ENCODE data around the gene FBH1. TPM values are rescaled to one million over a fixed set of nuclear protein-coding genes. Genes with fewer than 3 reads are reported as not detected.
"Not testable (repeated sequence)": the region's sequence is repeated elsewhere in the genome, so short reads cannot be mapped to it uniquely, and the experiment has no call there.

FBH1 gene
- total and polyA plus RNA-seq, 4 donors = 39.4 to 93.2 (median 63.8) TPM

DNA sequence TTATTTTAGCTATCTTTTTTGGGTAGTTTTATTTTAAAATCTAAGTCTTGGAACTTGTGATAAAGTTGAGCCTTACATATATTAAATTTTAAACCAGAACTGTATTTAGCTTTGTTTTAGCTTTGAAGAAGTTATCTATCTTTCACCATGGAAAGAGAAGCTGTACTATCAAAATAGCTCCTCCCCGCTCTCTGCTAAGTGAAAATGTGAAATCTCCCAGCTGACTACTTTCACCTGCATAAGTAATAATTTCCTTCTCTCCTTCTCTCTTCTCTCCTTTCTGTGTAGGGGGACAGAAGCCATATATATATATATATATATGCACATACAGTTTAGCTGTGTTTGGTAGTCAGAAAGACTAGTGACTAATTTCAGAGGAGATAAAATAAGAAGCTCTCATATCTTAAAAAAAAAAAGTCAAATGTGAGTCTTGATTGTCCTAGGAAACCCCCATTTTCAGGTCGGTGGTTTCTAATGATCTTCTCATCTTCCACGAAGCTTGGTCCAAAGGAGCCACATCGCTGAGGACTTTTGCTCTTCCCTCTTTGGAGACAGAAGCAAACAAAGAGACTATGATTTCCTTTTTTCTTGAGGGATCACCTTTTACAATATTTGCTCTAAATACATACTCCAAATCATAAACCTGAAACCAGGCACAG, 46.2 kb upstream of the FBH1 start:
- DNase-seq (no peak), ATAC-seq (ENCODE audit: insufficient read depth, low FRiP score) (no peak)
- Histone ChIP-seq H3K9me3 (ENCODE audit: control insufficient read depth in 4 of 4, insufficient read depth in 3 of 4, low read length in 3 of 4) (no peaks in the 10 kb centered on the region), H3K4me3 (no peak overlapping the region), H3K27me3 (ENCODE audit: control insufficient read depth in 3 of 3, insufficient read depth in 3 of 3, low read length in 2 of 3) (no peaks in the 10 kb centered on the region), H3K4me1 (ENCODE audit: control insufficient read depth in 5 of 5, insufficient read depth in 5 of 5, low read length in 5 of 5) (peaks cover 0 to 10% (median 0%) of the 10 kb centered on the region in 5 donors), H3K36me3 (ENCODE audit: control insufficient read depth in 4 of 4, insufficient read depth in 4 of 4, low read length in 4 of 4) (no peaks in the 10 kb centered on the region), H3K27ac (ENCODE audit: low read depth in 1 of 2, low read length in 1 of 2) (no peak overlapping the region), H3K9ac (ENCODE audit: insufficient read depth in 1 of 2, low read length in 2 of 2) (no peak overlapping the region)
- WGBS, 2 donors = 80 to 93% methylated on average over 4 of the region's 4 CpGs
- TF ChIP-seq, protein P1, sequence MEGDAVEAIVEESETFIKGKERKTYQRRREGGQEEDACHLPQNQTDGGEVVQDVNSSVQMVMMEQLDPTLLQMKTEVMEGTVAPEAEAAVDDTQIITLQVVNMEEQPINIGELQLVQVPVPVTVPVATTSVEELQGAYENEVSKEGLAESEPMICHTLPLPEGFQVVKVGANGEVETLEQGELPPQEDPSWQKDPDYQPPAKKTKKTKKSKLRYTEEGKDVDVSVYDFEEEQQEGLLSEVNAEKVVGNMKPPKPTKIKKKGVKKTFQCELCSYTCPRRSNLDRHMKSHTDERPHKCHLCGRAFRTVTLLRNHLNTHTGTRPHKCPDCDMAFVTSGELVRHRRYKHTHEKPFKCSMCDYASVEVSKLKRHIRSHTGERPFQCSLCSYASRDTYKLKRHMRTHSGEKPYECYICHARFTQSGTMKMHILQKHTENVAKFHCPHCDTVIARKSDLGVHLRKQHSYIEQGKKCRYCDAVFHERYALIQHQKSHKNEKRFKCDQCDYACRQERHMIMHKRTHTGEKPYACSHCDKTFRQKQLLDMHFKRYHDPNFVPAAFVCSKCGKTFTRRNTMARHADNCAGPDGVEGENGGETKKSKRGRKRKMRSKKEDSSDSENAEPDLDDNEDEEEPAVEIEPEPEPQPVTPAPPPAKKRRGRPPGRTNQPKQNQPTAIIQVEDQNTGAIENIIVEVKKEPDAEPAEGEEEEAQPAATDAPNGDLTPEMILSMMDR (IDR thresholded peaks at IDR 0.05; ENCODE audit: control extremely low read depth, extremely low read depth) = no peak

DNA sequence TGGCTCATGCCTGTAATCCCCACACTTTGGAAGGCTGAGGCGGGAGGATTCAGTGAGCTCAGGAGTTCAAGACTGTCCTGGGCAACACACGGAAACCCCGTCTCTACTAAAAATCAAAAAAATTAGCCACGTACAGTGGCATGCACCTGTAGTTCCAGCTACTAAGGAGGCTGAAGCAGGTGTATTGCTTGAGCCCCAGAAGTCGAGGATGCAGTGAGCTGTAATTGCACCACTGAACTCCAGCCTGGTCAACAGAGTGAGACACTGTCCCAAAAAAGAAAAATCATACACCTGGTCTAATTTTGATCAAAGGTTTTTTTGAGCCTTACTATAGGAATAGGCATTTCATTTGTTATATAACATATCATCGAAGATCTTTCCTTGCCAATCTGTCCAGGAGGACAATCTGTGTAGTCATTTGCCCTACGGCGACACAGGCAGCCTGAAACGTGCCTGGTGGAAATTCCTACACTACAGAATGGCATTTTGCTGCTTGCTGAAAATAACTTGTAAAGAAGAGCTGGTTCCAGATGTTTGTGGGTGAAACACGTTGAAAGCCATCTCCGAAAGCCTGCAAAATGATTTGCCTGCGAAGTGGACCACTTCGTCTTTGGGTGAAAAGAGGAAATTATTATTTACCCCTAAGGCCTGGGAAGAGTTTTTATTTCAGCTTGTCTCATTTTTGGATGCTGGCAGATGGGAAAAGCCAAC, 45.5 kb upstream of the FBH1 start:
- Histone ChIP-seq H3K36me3 (ENCODE audit: control insufficient read depth in 4 of 4, insufficient read depth in 4 of 4, low read length in 4 of 4) (no peaks in the 10 kb centered on the region), H3K27me3 (ENCODE audit: control insufficient read depth in 3 of 3, insufficient read depth in 3 of 3, low read length in 2 of 3) (no peaks in the 10 kb centered on the region), H3K9ac (ENCODE audit: insufficient read depth in 1 of 2, low read length in 2 of 2) (no peak overlapping the region), H3K27ac (ENCODE audit: low read depth in 1 of 2, low read length in 1 of 2) (no peak overlapping the region), H3K4me3 (no peak overlapping the region), H3K9me3 (ENCODE audit: control insufficient read depth in 4 of 4, insufficient read depth in 3 of 4, low read length in 3 of 4) (no peaks in the 10 kb centered on the region), H3K4me1 (ENCODE audit: control insufficient read depth in 5 of 5, insufficient read depth in 5 of 5, low read length in 5 of 5) (peaks cover 0 to 10% (median 0%) of the 10 kb centered on the region in 5 donors)
- TF ChIP-seq, protein P1 (IDR thresholded peaks at IDR 0.05; ENCODE audit: control extremely low read depth, extremely low read depth) = no peak
- ATAC-seq (ENCODE audit: insufficient read depth, low FRiP score) = no peak
- no peak for DNase-seq
- WGBS, 2 donors = 71 to 89% methylated on average over 13 of the region's 13 CpGs

DNA sequence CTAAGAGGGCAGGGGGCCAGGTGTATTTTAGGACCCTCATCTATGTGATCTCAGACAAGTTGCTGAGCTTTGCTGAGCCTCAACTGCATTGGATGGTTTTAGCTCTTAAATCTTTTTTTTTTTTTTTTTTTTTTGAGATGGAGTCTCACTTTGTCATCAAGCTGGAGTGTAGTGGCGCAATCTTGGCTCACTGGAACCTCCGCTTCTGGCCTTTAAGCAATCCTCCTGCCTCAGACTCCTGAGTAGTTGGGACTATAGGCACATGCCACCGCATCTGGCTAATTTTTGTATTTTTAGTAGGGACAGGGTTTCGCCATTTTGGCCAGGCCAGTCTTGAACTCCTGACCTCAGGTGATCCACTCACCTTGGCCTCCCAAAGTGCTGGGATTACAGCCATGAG, 43.4 kb upstream of the FBH1 start:
- WGBS, 2 donors = 88 to 92% methylated on average over 4 of the region's 4 CpGs
- H3K27ac ChIP-seq (ENCODE audit: low read depth in 1 of 2, low read length in 1 of 2); ATAC-seq (ENCODE audit: insufficient read depth, low FRiP score); H3K27me3 ChIP-seq (ENCODE audit: control insufficient read depth in 3 of 3, insufficient read depth in 3 of 3, low read length in 2 of 3); H3K36me3 ChIP-seq (ENCODE audit: control insufficient read depth in 4 of 4, insufficient read depth in 4 of 4, low read length in 4 of 4); H3K9me3 ChIP-seq (ENCODE audit: control insufficient read depth in 4 of 4, insufficient read depth in 3 of 4, low read length in 3 of 4); H3K9ac ChIP-seq (ENCODE audit: insufficient read depth in 1 of 2, low read length in 2 of 2); DNase-seq; H3K4me1 ChIP-seq (ENCODE audit: control insufficient read depth in 5 of 5, insufficient read depth in 5 of 5, low read length in 5 of 5); H3K4me3 ChIP-seq: not testable (repeated sequence)

DNA sequence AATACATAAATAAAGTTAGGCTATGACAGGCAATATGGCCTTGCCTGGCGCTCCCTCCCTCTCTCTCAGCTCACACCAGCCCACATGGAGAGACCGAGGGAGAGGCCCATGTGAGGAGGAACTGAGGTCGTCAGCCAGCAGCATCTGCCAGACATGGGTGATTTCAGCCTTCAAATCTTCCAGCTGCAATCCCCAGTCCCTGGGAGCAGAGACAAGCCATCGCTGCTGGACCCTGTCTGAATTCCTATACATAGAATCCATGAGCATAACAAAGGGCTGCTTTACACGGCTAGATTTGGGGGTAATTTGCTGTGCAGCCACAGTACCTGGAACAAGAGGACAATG, 35.9 kb upstream of the FBH1 start:
- Histone ChIP-seq H3K4me3 (no peak overlapping the region), H3K36me3 (ENCODE audit: control insufficient read depth in 4 of 4, insufficient read depth in 4 of 4, low read length in 4 of 4) (no peaks in the 10 kb centered on the region), H3K9me3 (ENCODE audit: control insufficient read depth in 4 of 4, insufficient read depth in 3 of 4, low read length in 3 of 4) (no peaks in the 10 kb centered on the region), H3K27ac (ENCODE audit: low read depth in 1 of 2, low read length in 1 of 2) (no peak overlapping the region), H3K9ac (ENCODE audit: insufficient read depth in 1 of 2, low read length in 2 of 2) (no peak overlapping the region), H3K4me1 (ENCODE audit: control insufficient read depth in 5 of 5, insufficient read depth in 5 of 5, low read length in 5 of 5) (no peaks in the 10 kb centered on the region), H3K27me3 (ENCODE audit: control insufficient read depth in 3 of 3, insufficient read depth in 3 of 3, low read length in 2 of 3) (no peaks in the 10 kb centered on the region)
- ATAC-seq (ENCODE audit: insufficient read depth, low FRiP score) = no peak
- TF ChIP-seq, protein P1 (IDR thresholded peaks at IDR 0.05; ENCODE audit: control extremely low read depth, extremely low read depth) = no peak
- peak in 1 of 3 donors; percentile 25 for DNase-seq
- WGBS, 2 donors = 85 to 93% methylated on average over 5 of the region's 5 CpGs

Data from lung (tissue), 12 donors.